Astrocyte of the cerebellum (primary cell): Measurements from ENCODE around the gene LRRC56.

ENCODE experiments used
- DNase-seq: peaks from one replicate; pipeline ENCODE4 v3.0.0-alpha.2; 2011; ENCODE audit warnings: low read depth
- H3K4me3 ChIP-seq: 2 replicates; pipeline ENCODE4 v1.5.1; 2011; ENCODE audit warnings: mild to moderate bottlenecking, low read depth, low read length, moderate library complexity
- CTCF ChIP-seq: IDR thresholded peaks from 2 replicates; pipeline ENCODE4 v1.5.1; 2012; ENCODE audit warnings: low read length, low read depth, moderate library complexity, mild to moderate bottlenecking; ENCODE audit errors: missing control alignments
- in situ Hi-C: cut with HindIII; loops from 2 replicates; pipeline ENCODE4 v1.10.0; 2017; ENCODE audit warnings: low sequenced_read_pairs

LRRC56 gene

GRCh38 chr11:534396-535209 is 2.7 kb upstream of the LRRC56 start:
- DNase-seq, result no peak
- TF ChIP-seq CTCF, result no peak
- in situ Hi-C loops, result no loop called here
- H3K4me3 ChIP-seq, result peak overlapping the region; percentile 79

- no peak for TF ChIP-seq CTCF
- peak overlapping the region; percentile 79 for H3K4me3 ChIP-seq
- no peak for DNase-seq
- in situ Hi-C loops, result no loop called here
These were observed 2.2 kb upstream of the LRRC56 start for GRCh38 chr11:535210-535518.

- no peak for TF ChIP-seq CTCF
- peak within 1 kb of the TSS; percentile 79 for H3K4me3 ChIP-seq
- in situ Hi-C loops, result no loop called here
- peak; percentile 83 for DNase-seq
These were observed 1.5 kb upstream of the LRRC56 start, which contains the start of gene HRAS for GRCh38 chr11:535519-536454. HRAS (minus strand) TSS chr11:535576.

GRCh38 chr11:537622-538430 is 499 bp downstream of the LRRC56 start:
- no peak for DNase-seq
- no peak for TF ChIP-seq CTCF
- in situ Hi-C loops, result no loop called here
- H3K4me3 ChIP-seq, result peak overlapping the region; percentile 33

- TF ChIP-seq CTCF, result no peak
- DNase-seq, result no peak
- in situ Hi-C loops, result no loop called here
- no peak overlapping the region for H3K4me3 ChIP-seq
These were observed 1.2 kb downstream of the LRRC56 start for GRCh38 chr11:538431-539051.

GRCh38 chr11:539971-540481 is 2.7 kb downstream of the LRRC56 start:
- DNase-seq, result no peak
- no peak for TF ChIP-seq CTCF
- in situ Hi-C loops, result no loop called here
- no peak overlapping the region for H3K4me3 ChIP-seq
